Measurements from ENCODE around the gene CCNA2.

Gene CCNA2

DNA sequence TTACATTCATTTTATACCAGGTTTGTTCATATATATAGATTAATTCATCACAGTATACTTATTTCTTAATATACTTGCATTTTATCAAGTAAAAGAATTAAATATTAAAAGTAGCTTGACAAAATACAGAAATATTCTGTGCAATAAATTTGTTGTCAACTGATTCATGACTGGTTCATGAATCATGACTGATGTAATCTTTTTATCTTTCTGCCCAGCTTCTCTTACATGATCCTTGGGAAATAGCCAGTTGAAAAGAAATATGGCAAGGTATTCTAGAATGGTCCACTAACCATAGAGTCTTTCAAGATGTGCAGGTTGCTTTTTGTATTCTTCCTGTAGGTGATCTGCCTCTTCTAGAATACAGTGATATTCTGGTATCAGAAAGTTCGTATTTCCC, 4.2 kb upstream of the CCNA2 start:
- Histone ChIP-seq H3K4me1 (ENCODE audit: control insufficient read depth in 2 of 2, insufficient read depth in 2 of 2, low read length in 2 of 2) (peaks cover 2 to 4% of the 10 kb centered on the region in 2 donors), H3K27me3 (ENCODE audit: control insufficient read depth in 2 of 2, insufficient read depth in 2 of 2, low read length in 2 of 2) (no peaks in the 10 kb centered on the region), H3K4me3 (ENCODE audit: low read length in 2 of 2) (no peak overlapping the region), H3K9me3 (ENCODE audit: control insufficient read depth in 2 of 2, low read length in 2 of 2) (no peaks in the 10 kb centered on the region), H3K9ac (ENCODE audit: low read depth in 1 of 2, low read length in 2 of 2) (no peak overlapping the region), H3K27ac (ENCODE audit: low read depth in 2 of 2, low read length in 2 of 2) (no peak overlapping the region), H3K36me3 (ENCODE audit: control insufficient read depth in 2 of 2, insufficient read depth in 2 of 2, low read length in 2 of 2) (peaks cover 0 to 6% of the 10 kb centered on the region in 2 donors)

DNA sequence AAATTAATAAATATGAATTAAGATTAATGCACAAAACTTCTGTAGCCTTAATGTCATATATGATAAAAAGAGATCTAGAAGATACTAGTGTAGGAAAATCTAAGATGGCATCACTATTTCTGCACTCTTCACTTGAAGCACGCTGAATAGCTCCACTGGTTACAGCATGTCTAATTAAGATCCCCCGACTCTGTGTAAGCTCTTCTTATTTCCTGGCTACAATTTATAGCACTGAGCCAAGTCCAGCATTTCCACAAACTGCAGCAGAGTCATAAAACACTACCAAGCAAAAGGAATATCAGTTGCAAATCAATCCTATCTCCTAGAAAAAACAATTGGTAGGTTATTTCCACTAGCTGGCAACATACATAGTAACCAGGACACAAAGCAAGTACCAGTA, 1.3 kb upstream of the CCNA2 start:
- Histone ChIP-seq H3K4me1 (ENCODE audit: control insufficient read depth in 2 of 2, insufficient read depth in 2 of 2, low read length in 2 of 2) (peaks cover 3 to 7% of the 10 kb centered on the region in 2 donors), H3K9me3 (ENCODE audit: control insufficient read depth in 2 of 2, low read length in 2 of 2) (no peaks in the 10 kb centered on the region), H3K27me3 (ENCODE audit: control insufficient read depth in 2 of 2, insufficient read depth in 2 of 2, low read length in 2 of 2) (no peaks in the 10 kb centered on the region), H3K9ac (ENCODE audit: low read depth in 1 of 2, low read length in 2 of 2) (no peak overlapping the region), H3K27ac (ENCODE audit: low read depth in 2 of 2, low read length in 2 of 2) (no peak overlapping the region), H3K4me3 (ENCODE audit: low read length in 2 of 2) (no peak overlapping the region), H3K36me3 (ENCODE audit: control insufficient read depth in 2 of 2, insufficient read depth in 2 of 2, low read length in 2 of 2) (peaks cover 3 to 7% of the 10 kb centered on the region in 2 donors)

DNA sequence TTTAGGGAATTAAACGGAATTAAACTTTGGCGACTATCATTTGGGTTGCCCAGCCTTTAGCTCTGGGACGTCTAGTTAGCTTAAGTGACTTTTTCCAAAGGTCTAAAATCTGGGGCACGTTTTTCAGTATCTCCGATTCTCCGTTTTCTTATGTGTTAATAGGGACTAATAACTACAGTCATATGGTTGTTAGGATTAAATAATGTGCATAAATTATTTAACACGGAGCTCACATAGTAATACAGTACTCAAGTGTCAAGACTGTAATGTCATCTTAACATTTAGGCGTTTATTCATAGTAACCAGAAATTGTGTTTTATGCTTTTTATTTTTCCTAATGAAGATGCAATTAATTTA, 466 bp upstream of the CCNA2 start:
- Histone ChIP-seq H3K36me3 (ENCODE audit: control insufficient read depth in 2 of 2, insufficient read depth in 2 of 2, low read length in 2 of 2) (peaks cover 3 to 5% of the 10 kb centered on the region in 2 donors), H3K9ac (ENCODE audit: low read depth in 1 of 2, low read length in 2 of 2) (peak overlapping the region; percentile 77 to 81), H3K9me3 (ENCODE audit: control insufficient read depth in 2 of 2, low read length in 2 of 2) (no peaks in the 10 kb centered on the region), H3K4me3 (ENCODE audit: low read length in 2 of 2) (peak overlapping the region; percentile 77 to 92), H3K27ac (ENCODE audit: low read depth in 2 of 2, low read length in 2 of 2) (peak overlapping the region; percentile 68 to 74), H3K27me3 (ENCODE audit: control insufficient read depth in 2 of 2, insufficient read depth in 2 of 2, low read length in 2 of 2) (no peaks in the 10 kb centered on the region), H3K4me1 (ENCODE audit: control insufficient read depth in 2 of 2, insufficient read depth in 2 of 2, low read length in 2 of 2) (peaks cover 3 to 7% of the 10 kb centered on the region in 2 donors)

DNA sequence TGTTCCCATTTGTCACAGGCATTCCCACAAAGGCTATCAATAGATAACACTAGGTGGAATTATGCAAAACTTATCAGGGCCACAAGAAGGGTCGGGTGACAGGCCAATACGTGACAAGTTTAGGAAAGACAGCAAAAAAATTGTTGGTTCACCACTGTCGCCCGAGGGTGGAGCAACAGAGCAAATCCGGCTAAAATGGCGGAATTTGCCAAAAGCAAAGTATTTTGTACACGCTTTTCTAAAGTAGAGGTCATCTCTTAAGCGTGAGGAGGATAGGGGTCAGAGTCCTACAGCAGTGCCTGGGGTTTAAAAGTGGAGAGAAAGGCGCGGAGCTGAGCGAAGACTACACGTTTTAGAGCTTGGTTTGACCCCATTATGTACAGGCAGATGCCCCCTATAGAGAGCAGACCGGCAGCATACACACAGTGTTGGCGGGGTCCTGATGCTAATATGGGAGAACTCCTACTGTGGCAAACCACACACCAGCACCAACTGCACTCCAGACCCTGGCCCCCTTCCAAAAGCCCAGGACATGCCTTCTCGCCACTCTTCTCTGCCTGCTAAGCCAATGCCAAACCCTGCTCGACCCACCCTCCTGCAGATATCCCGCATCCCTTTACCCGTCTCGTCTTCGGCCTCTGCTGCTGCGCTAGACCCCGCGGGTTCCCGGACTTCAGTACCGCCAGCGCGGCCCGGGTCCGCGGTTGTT, 733 bp downstream of the CCNA2 start:
- Histone ChIP-seq H3K27me3 (ENCODE audit: control insufficient read depth in 2 of 2, insufficient read depth in 2 of 2, low read length in 2 of 2) (no peaks in the 10 kb centered on the region), H3K4me3 (ENCODE audit: low read length in 2 of 2) (peak overlapping the region; percentile 77 to 92), H3K9me3 (ENCODE audit: control insufficient read depth in 2 of 2, low read length in 2 of 2) (no peaks in the 10 kb centered on the region), H3K36me3 (ENCODE audit: control insufficient read depth in 2 of 2, insufficient read depth in 2 of 2, low read length in 2 of 2) (peaks cover 5 to 7% of the 10 kb centered on the region in 2 donors), H3K27ac (ENCODE audit: low read depth in 2 of 2, low read length in 2 of 2) (peak overlapping the region in 1 of 2 donors; percentile 16), H3K4me1 (ENCODE audit: control insufficient read depth in 2 of 2, insufficient read depth in 2 of 2, low read length in 2 of 2) (peaks cover 3 to 7% of the 10 kb centered on the region in 2 donors), H3K9ac (ENCODE audit: low read depth in 1 of 2, low read length in 2 of 2) (peak overlapping the region; percentile 52 to 81)

DNA sequence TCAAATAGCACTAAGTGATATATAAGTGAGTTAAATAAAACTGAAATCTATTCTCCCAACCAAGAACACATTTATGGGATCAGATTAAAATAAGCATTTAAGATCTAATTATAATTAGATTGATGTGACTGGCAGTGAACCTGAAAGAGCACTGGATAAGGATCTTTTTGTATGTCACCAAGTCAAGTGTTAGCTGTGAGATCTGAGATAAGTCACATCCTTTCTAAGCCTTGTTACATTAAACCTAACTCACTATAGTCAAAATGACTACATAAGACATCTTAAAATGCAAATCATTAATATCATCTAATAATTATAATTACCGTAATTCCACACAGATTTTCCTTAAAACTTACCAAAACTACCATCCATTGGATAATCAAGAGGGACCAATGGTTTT, 1.6 kb downstream of the CCNA2 start:
- Histone ChIP-seq H3K4me1 (ENCODE audit: control insufficient read depth in 2 of 2, insufficient read depth in 2 of 2, low read length in 2 of 2) (peaks cover 3 to 7% of the 10 kb centered on the region in 2 donors), H3K9ac (ENCODE audit: low read depth in 1 of 2, low read length in 2 of 2) (no peak overlapping the region), H3K27ac (ENCODE audit: low read depth in 2 of 2, low read length in 2 of 2) (no peak overlapping the region), H3K9me3 (ENCODE audit: control insufficient read depth in 2 of 2, low read length in 2 of 2) (no peaks in the 10 kb centered on the region), H3K27me3 (ENCODE audit: control insufficient read depth in 2 of 2, insufficient read depth in 2 of 2, low read length in 2 of 2) (no peaks in the 10 kb centered on the region), H3K36me3 (ENCODE audit: control insufficient read depth in 2 of 2, insufficient read depth in 2 of 2, low read length in 2 of 2) (peaks cover 9 to 13% of the 10 kb centered on the region in 2 donors), H3K4me3 (ENCODE audit: low read length in 2 of 2) (peak overlapping the region in 1 of 2 donors; percentile 92)

DNA sequence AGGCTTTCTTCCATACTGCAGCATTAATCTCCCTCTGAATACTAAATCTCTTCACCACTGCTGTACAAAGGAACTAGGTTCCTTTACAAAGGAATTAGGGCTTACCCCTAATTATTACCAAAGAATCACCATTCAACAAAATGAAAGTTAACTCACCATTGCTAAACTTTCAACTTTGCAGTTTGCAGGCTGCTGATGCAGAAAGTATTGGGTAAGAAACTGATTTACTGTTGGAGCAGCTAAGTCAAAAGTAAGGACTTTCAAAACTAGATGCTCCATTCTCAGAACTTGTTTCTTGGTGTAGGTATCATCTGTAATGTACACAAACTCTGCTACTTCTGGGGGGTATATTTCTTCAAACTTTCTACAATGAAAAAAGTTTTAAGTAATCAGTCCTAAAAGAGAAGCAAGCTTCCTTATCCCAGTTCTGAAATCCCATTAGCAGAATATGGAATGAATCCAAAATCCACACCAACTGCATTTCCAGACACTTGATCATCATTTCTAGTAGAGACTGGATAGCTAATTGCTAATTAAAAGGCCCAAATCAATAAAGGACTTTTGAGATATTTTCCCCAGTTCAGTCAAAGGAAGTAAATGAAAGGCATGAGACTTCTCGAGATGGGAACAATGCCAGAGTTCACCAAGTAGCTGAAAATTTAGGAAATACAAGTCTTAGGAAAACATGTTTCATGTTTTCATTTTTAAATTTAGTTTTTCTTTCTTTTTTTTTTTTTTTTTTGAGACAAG, 4.3 kb downstream of the CCNA2 start:
- no peaks in the 10 kb centered on the region for H3K9me3 ChIP-seq (ENCODE audit: control insufficient read depth in 2 of 2, low read length in 2 of 2)
- H3K4me3 ChIP-seq (ENCODE audit: low read length in 2 of 2) = no peak overlapping the region
- peaks cover 25 to 33% of the 10 kb centered on the region in 2 donors for H3K36me3 ChIP-seq (ENCODE audit: control insufficient read depth in 2 of 2, insufficient read depth in 2 of 2, low read length in 2 of 2)
- H3K9ac ChIP-seq (ENCODE audit: low read depth in 1 of 2, low read length in 2 of 2) = no peak overlapping the region
- H3K27me3 ChIP-seq (ENCODE audit: control insufficient read depth in 2 of 2, insufficient read depth in 2 of 2, low read length in 2 of 2) = no peaks in the 10 kb centered on the region
- H3K27ac ChIP-seq (ENCODE audit: low read depth in 2 of 2, low read length in 2 of 2) = no peak overlapping the region
- H3K4me1 ChIP-seq (ENCODE audit: control insufficient read depth in 2 of 2, insufficient read depth in 2 of 2, low read length in 2 of 2) = peaks cover 3 to 7% of the 10 kb centered on the region in 2 donors

DNA sequence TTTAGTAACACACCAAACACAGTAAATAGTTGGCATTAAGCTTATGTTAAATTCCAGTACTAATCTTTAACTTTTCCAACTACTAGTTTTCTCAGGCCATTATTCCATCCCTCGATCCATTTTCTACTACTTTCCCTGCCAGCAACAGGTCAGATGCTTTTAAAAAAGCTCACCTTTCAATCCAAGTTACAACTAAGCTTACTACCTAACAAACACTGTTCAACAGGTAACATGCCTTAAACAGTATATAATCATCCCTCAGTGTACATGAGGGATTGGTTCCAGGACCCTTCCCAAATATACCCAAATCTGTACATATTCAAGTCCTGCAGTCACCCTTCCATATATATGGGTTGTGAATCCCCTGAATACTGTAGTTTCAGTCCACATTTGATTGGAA, 5.5 kb downstream of the CCNA2 start:
- no peaks in the 10 kb centered on the region for H3K9me3 ChIP-seq (ENCODE audit: control insufficient read depth in 2 of 2, low read length in 2 of 2)
- peaks cover 3 to 6% of the 10 kb centered on the region in 2 donors for H3K4me1 ChIP-seq (ENCODE audit: control insufficient read depth in 2 of 2, insufficient read depth in 2 of 2, low read length in 2 of 2)
- H3K36me3 ChIP-seq (ENCODE audit: control insufficient read depth in 2 of 2, insufficient read depth in 2 of 2, low read length in 2 of 2) = peaks cover 25 to 41% of the 10 kb centered on the region in 2 donors
- H3K4me3 ChIP-seq (ENCODE audit: low read length in 2 of 2) = no peak overlapping the region
- H3K27ac ChIP-seq (ENCODE audit: low read depth in 2 of 2, low read length in 2 of 2) = no peak overlapping the region
- no peaks in the 10 kb centered on the region for H3K27me3 ChIP-seq (ENCODE audit: control insufficient read depth in 2 of 2, insufficient read depth in 2 of 2, low read length in 2 of 2)
- no peak overlapping the region for H3K9ac ChIP-seq (ENCODE audit: low read depth in 1 of 2, low read length in 2 of 2)

DNA sequence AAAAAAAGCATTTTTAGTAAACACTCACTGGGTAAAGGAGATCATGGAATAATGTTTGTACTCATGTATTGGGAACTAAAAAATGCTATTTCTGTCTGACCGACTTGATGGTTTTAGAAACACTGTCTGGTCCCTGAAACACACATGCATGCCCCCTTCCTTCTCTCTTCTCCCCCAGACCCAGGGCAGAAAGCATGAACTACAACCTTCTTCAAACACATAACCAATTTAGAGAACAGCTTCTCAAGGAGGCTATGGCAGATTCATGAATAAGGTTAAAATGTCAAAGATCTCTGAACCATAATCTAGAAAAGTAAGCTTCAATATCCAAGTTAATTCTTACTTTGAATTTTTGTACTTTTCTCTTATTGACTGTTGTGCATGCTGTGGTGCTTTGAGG, 6.0 kb downstream of the CCNA2 start:
- Histone ChIP-seq H3K27me3 (ENCODE audit: control insufficient read depth in 2 of 2, insufficient read depth in 2 of 2, low read length in 2 of 2) (no peaks in the 10 kb centered on the region), H3K36me3 (ENCODE audit: control insufficient read depth in 2 of 2, insufficient read depth in 2 of 2, low read length in 2 of 2) (peaks cover 30 to 44% of the 10 kb centered on the region in 2 donors), H3K4me3 (ENCODE audit: low read length in 2 of 2) (no peak overlapping the region), H3K9me3 (ENCODE audit: control insufficient read depth in 2 of 2, low read length in 2 of 2) (no peaks in the 10 kb centered on the region), H3K4me1 (ENCODE audit: control insufficient read depth in 2 of 2, insufficient read depth in 2 of 2, low read length in 2 of 2) (peaks cover under 1% of the 10 kb centered on the region in 2 donors), H3K9ac (ENCODE audit: low read depth in 1 of 2, low read length in 2 of 2) (no peak overlapping the region), H3K27ac (ENCODE audit: low read depth in 2 of 2, low read length in 2 of 2) (no peak overlapping the region)

DNA sequence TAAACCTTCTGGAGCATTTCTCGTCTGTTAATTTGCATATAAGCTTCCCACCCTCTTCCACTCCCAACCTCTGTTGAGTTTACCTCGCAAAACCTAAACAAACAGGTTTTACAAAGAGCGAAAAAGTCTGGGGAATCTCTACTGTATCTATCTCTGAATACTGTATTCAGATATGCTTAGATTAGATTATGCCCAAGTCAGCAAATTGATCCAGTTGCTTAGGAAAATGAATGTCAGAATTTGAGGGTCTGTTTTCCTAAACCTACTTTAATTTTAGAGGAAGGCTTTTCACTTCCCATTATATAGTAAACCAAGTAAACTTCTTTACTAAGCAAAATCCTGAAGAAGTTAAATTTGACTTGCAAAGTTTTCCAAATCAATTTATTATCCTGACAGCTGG, 6.7 kb downstream of the CCNA2 start:
- H3K36me3 ChIP-seq (ENCODE audit: control insufficient read depth in 2 of 2, insufficient read depth in 2 of 2, low read length in 2 of 2) = peaks cover 36 to 48% of the 10 kb centered on the region in 2 donors
- no peaks in the 10 kb centered on the region for H3K27me3 ChIP-seq (ENCODE audit: control insufficient read depth in 2 of 2, insufficient read depth in 2 of 2, low read length in 2 of 2)
- no peak overlapping the region for H3K9ac ChIP-seq (ENCODE audit: low read depth in 1 of 2, low read length in 2 of 2)

DNA sequence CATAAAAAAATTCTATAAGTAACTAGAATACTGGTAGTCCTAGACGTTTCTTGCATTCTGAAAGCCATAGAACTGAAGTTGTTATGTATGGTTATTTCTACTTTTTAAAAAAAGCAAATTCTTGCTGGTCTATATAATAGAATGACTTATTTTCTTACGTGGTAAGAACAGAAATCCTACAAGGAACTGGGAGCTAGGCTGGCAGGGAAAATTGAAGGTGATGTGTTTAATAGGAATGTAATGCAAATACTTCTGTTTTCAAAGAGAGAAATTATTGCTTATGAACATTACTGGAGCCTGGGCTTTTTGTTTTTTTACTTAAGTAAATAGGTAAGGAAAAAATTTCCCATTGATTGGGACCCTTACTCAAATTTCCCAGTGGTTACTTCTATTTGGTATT, 8.9 kb downstream of the CCNA2 start:
- no peak overlapping the region for H3K27ac ChIP-seq (ENCODE audit: low read depth in 2 of 2, low read length in 2 of 2)
- H3K27me3 ChIP-seq (ENCODE audit: control insufficient read depth in 2 of 2, insufficient read depth in 2 of 2, low read length in 2 of 2) = no peaks in the 10 kb centered on the region
- H3K4me1 ChIP-seq (ENCODE audit: control insufficient read depth in 2 of 2, insufficient read depth in 2 of 2, low read length in 2 of 2) = no peaks in the 10 kb centered on the region
- H3K9ac ChIP-seq (ENCODE audit: low read depth in 1 of 2, low read length in 2 of 2) = no peak overlapping the region
- no peak overlapping the region for H3K4me3 ChIP-seq (ENCODE audit: low read length in 2 of 2)
- H3K9me3 ChIP-seq (ENCODE audit: control insufficient read depth in 2 of 2, low read length in 2 of 2) = no peaks in the 10 kb centered on the region
- H3K36me3 ChIP-seq (ENCODE audit: control insufficient read depth in 2 of 2, insufficient read depth in 2 of 2, low read length in 2 of 2) = peaks cover 48 to 61% of the 10 kb centered on the region in 2 donors

More for the DNA sequence above, 6.7 kb downstream of the CCNA2 start:
- Histone ChIP-seq H3K4me3 (ENCODE audit: low read length in 2 of 2) (no peak overlapping the region), H3K27ac (ENCODE audit: low read depth in 2 of 2, low read length in 2 of 2) (no peak overlapping the region), H3K9me3 (ENCODE audit: control insufficient read depth in 2 of 2, low read length in 2 of 2) (no peaks in the 10 kb centered on the region), H3K4me1 (ENCODE audit: control insufficient read depth in 2 of 2, insufficient read depth in 2 of 2, low read length in 2 of 2) (no peaks in the 10 kb centered on the region)
